Smooth muscle cell of bladder (primary cell): ENCODE data around the gene YOD1. TPM values are rescaled to one million over a fixed set of nuclear protein-coding genes. Genes with fewer than 3 reads are reported as not detected.

ENCODE experiments used
- total RNA-seq: library from RNA; depleted of rRNA; stranded (reverse); fragments of >200 nt; gene quantifications from 2 replicates; pipeline ENCODE4 v1.2.3, GENCODE V29; 2014

Gene YOD1
- total RNA-seq, result 4.0 and 4.6 TPM in 2 replicates

GRCh38 chr1:207051191-207051943 is at the start of gene YOD1:
Gene YOD1, minus strand, starts transcription at chr1:207051208. Its CDS starts 178 bp downstream, at chr1:207051030.

DNA sequence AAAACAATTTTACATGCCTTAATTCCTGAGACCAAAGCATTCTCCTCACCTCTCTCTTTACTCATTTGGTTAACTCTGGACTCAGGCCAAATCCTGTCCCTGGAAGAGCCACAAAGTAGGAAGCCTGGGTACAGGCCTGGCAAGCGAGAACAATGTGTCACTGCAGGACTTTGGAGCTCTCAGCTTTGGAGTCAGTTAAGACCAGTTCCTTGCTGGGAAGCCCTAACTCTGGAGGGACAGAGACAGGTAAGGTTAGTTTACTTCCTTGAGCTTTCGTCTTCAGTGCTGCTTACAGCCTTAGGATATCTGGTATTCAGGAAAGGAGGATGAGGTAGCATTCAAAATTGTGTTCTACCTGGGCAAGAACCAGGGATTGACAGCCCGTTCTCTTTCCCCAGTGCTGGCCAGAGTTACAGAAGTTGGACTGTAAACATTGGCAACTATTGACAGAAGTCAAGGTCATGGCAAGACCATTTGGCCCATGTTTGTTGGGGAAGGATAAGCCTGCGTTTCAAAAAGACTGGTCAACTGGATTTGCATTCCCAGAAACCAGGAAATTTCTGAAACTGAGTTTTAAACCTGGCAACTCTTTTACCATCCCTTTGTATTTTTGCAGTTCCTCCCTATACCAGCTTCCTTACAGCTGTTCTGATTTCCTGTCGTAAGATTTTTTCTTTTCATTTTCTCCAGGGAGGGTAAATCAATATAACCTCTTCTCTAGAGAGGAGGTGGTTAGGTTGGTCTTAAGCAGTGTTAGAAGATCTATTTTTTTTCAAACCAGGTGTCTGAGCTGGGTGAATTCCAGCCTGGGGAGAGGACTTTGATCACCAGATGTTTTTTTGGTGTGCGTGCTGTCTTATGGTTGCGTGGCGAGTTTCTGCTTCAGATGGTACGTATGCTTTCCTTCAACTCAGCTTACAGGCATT is 38.0 kb upstream of the YOD1 start, which contains the start of gene C4BPB:
C4BPB (plus strand) TSS at position 160 of the 926 bp plus-strand sequence; CDS start at position 832, 672 bp downstream.

GRCh38 chr1:207052911-207053769 is 2.1 kb upstream of the YOD1 start, which contains the start of gene PFKFB2:
Gene PFKFB2, plus strand, starts transcription at chr1:207053275. Its CDS starts 1,443 bp downstream, at chr1:207054718.

DNA sequence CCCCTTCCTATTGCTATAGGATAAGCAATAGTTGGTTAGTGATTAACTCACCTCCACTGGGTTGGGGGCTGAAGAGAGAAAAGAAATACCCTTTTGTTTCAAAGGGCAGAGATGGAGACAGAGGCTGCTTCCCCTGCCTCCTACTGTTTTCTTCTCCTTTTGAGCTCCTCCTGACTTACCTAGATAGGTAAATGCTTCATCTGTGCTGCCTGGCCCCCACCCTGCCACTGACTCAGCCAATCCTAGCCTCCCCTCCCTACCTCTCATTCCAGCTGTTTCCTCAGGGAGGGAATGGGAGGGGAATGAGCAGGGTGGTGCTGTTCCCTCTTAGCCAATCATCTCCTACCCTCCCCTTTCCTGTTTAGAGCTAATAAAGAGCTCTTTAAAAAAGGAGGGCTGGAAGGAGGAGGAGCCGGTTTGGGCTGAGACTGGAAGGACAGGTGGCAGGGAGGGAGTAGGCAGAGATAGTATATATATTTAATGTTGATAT is 18.4 kb downstream of the YOD1 start, which contains the start of gene C1orf116:
C1orf116 (minus strand) TSS at position 229 of the 490 bp plus-strand sequence. CDS start 5,158 bp downstream, outside the sequence.

Other genes starting within 250 kb of the YOD1 start
- gene IL20, start 185.6 kb downstream of the YOD1 start, total RNA-seq, result 0.14 TPM in 1 of 2 replicates, not detected in the other
- gene IL24, start 153.8 kb downstream of the YOD1 start, total RNA-seq, result 0.55 and 1.8 TPM in 2 replicates
- gene FCMR, start 129.3 kb downstream of the YOD1 start, total RNA-seq, result 0.09 and 0.57 TPM in 2 replicates
- not detected in 2 replicates for gene PIGR, start 104.7 kb downstream of the YOD1 start, total RNA-seq
- not detected in 2 replicates for gene FCAMR, start 80.7 kb downstream of the YOD1 start, total RNA-seq
- under 0.01 TPM in 1 of 2 replicates, not detected in the other for gene C1orf116, start 18.5 kb downstream of the YOD1 start, total RNA-seq
- 3.1 and 4.6 TPM in 2 replicates for gene PFKFB2, start 2.1 kb upstream of the YOD1 start, total RNA-seq
- gene C4BPB, start 37.7 kb upstream of the YOD1 start, total RNA-seq, result 0.14 TPM in 1 of 2 replicates, not detected in the other
- under 0.01 TPM in 1 of 2 replicates, not detected in the other for gene C4BPA, start 53.0 kb upstream of the YOD1 start, total RNA-seq